GM12801 (cell line): Measurements from ENCODE around the gene BRI3.

Source experiments
- TF ChIP-seq, protein P1 (sequence below): IDR thresholded peaks from one replicate; pipeline ENCODE4 v1.5.1; 2011; ENCODE audit warnings: control low read depth; ENCODE audit not compliant: insufficient read length; ENCODE audit errors: extremely low read depth

The BRI3 gene

GRCh38 chr7:98307971-98308466 lies 26.5 kb downstream of the BRI3 start:
- TF ChIP-seq, protein P1, sequence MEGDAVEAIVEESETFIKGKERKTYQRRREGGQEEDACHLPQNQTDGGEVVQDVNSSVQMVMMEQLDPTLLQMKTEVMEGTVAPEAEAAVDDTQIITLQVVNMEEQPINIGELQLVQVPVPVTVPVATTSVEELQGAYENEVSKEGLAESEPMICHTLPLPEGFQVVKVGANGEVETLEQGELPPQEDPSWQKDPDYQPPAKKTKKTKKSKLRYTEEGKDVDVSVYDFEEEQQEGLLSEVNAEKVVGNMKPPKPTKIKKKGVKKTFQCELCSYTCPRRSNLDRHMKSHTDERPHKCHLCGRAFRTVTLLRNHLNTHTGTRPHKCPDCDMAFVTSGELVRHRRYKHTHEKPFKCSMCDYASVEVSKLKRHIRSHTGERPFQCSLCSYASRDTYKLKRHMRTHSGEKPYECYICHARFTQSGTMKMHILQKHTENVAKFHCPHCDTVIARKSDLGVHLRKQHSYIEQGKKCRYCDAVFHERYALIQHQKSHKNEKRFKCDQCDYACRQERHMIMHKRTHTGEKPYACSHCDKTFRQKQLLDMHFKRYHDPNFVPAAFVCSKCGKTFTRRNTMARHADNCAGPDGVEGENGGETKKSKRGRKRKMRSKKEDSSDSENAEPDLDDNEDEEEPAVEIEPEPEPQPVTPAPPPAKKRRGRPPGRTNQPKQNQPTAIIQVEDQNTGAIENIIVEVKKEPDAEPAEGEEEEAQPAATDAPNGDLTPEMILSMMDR = no peak

- TF ChIP-seq, protein P1 = no peak
These were observed 28.1 kb downstream of the BRI3 start for GRCh38 chr7:98309566-98309965.

- TF ChIP-seq, protein P1 = no peak
These were observed 30.7 kb downstream of the BRI3 start for GRCh38 chr7:98312201-98312600.

- TF ChIP-seq, protein P1 = no peak
These were observed 33.0 kb downstream of the BRI3 start for GRCh38 chr7:98314469-98314868.

DNA sequence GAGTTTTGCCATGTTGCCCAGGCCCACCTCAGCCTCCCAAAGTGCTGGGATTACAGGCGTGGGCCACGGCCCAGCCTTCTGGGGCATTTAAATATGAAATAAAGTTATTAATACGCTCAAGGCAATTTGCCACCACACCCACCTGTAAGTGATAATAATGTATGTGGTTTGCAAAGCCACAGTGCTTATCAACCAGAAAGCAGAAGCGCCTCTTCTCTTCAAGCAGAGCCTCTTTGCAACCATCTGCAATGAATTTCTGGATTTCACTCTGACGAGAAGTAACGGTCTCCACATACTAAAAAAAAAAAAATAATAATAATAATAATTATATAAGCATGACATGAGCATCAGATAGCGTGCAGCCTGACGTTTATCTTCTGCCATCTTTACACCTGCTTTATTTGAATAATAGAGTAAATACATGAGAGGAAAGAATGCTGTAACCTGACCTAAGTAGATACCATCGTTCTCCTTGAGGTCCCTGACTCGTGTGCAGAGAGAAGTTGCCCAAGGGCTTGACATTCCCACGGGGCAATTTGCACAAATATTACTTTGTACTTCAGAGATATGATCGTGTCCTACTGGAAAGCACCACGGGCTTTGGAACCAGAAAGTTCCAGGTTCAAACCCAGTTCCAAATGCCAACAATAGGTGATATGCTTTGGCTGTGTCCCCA lies 34.0 kb downstream of the BRI3 start:
- TF ChIP-seq, protein P1 = no peak

GRCh38 chr7:98317366-98318040 lies 36.0 kb downstream of the BRI3 start:
- TF ChIP-seq, protein P1 = no peak

DNA sequence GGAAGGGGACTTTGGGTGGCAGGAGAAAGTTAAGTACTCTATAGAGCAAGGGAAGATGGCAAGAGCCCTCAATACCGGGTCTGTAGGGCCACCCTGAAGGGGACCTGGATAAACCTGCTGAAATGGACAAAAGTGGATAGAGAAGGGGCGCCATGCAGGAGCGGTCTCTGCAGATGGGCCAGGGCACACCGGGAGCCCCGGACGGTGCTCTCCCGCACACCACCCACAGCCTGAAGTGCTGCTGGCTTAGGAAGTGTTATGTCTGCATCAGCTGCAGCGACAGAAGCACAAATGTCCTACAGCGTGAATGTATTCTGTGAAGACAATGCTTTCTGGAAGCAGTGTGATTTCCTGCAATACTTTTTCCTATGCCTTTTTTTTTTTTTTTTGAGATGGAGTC lies 37.7 kb downstream of the BRI3 start:
- TF ChIP-seq, protein P1 = no peak
